Stomach (tissue), 9 donors: ENCODE data around the gene HNRNPR. TPM values are rescaled to one million over a fixed set of nuclear protein-coding genes. Genes with fewer than 3 reads are reported as not detected.
"Not testable (repeated sequence)": the region's sequence is repeated elsewhere in the genome, so short reads cannot be mapped to it uniquely, and the experiment has no call there.

Source experiments
- DNase-seq, 2 donors: peaks; one replicate each; pipeline versions ENCODE4 v3.0.0 to v3.0.0-alpha.2; 2013 to 2019
- H3K27ac ChIP-seq, 5 donors: fragments of 200-600 bp in 4 of 5; sonication (generic) in 4 of 5; one replicate each; pipeline ENCODE4 v1.5.1; 2013 to 2019; ENCODE audit warnings: mild to moderate bottlenecking in 1 of 5, moderate library complexity in 1 of 5
- H3K27me3 ChIP-seq, 3 donors: fragments of 200-600 bp; sonication (generic); one replicate each; pipeline ENCODE4 v1.5.1; 2017 to 2019; ENCODE audit warnings: mixed run types in 1 of 3
- H3K36me3 ChIP-seq, 4 donors: fragments of 200-600 bp; sonication (generic); 1 replicate in 3 of 4; 2 replicates in 1 of 4; pipeline ENCODE4 v1.5.1; 2016 to 2019
- H3K4me1 ChIP-seq, 4 donors: fragments of 200-600 bp; sonication (generic); one replicate each; pipeline ENCODE4 v1.5.1; 2016 to 2019
- H3K4me3 ChIP-seq, 4 donors: fragments of 200-600 bp; sonication (generic) in 3 of 4; one replicate each; pipeline ENCODE4 v1.5.1; 2016 to 2019; ENCODE audit warnings: mild to moderate bottlenecking in 1 of 4
- H3K9me3 ChIP-seq, 4 donors: fragments of 200-600 bp; sonication (generic); one replicate each; pipeline ENCODE4 v1.5.1; 2016 to 2019
- CTCF ChIP-seq, 7 experiments: fragments of 450-650 bp in 4 of 7; fragments of 200-600 bp in 3 of 7; sonication (generic) in 3 of 7; IDR thresholded peaks; one replicate each; pipeline ENCODE4 v1.5.1; 2016 to 2019; ENCODE audit warnings: antibody characterized with exemption in 7 of 7, control low read depth in 2 of 7, mild to moderate bottlenecking in 1 of 7
- EP300 ChIP-seq: sonication (generic); formaldehyde crosslinking; IDR thresholded peaks from one replicate; pipeline ENCODE4 v1.6.1; 2017; ENCODE audit warnings: antibody characterized with exemption
- POLR2A ChIP-seq, 4 donors: fragments of 450-650 bp; IDR thresholded peaks; one replicate each; pipeline ENCODE4 v1.6.1; 2016; ENCODE audit warnings: antibody characterized with exemption in 4 of 4, control low read depth in 2 of 4, mild to moderate bottlenecking in 1 of 4, moderate library complexity in 1 of 4
- POLR2AphosphoS5 ChIP-seq, 3 donors: sonication (generic); formaldehyde crosslinking; IDR thresholded peaks; one replicate each; pipeline ENCODE4 v1.6.1; 2016; ENCODE audit warnings: antibody characterized with exemption in 3 of 3
- WGBS, 5 donors: extraction: QIAGEN DNeasy Blood & Tissue Kit in 3 of 5; methylation state at CpG; one replicate each; pipeline versions ENCODE4 v1.1.5 to v1.1.7; 2013 to 2018; 5-methylcytosine and 5-hydroxymethylcytosine counted together
- intact Hi-C: fragments of 100-400 bp; cut with DNase I; formaldehyde crosslinking; loops from one replicate; pipeline ENCODE4 v1.15.1; 2023; ENCODE audit warnings: low total_unique reads
- polyA plus RNA-seq, 3 donors: library from polyadenylated mRNA; stranded (reverse); fragments of 200-250 nt; gene quantifications; one replicate each; pipeline ENCODE4 v1.2.3, GENCODE V29; 2013
- total RNA-seq, 5 donors: library from RNA; depleted of rRNA; stranded (reverse); fragments of >200 nt; gene quantifications; one replicate each; pipeline versions ENCODE4 v1.1.0 to v1.2.3, GENCODE V29; 2014 to 2016
- donor health status: healthy with polysubstance abuse.
- donor health status: Bipolar disorder and iron deficiency.
- donor health status: healthy.

Gene HNRNPR
- total and polyA plus RNA-seq, 8 donors = 27.8 to 182 (median 49.6) TPM

GRCh38 chr1:23383577-23384311 lies 39.7 kb upstream of the HNRNPR start:
- DNase-seq = no peak
- WGBS, 5 donors = 69 to 71% (median 69%) methylated on average over 8 of the region's 8 CpGs
- peak overlapping the region in 1 of 5 donors; percentile 40 for H3K27ac ChIP-seq

GRCh38 chr1:23381233-23381885 lies 37.3 kb upstream of the HNRNPR start:
- no peak overlapping the region for H3K27ac ChIP-seq
- WGBS, 5 donors = 82 to 90% (median 89%) methylated on average over 5 of the region's 5 CpGs
- H3K9me3 ChIP-seq = no peaks in the 10 kb centered on the region
- intact Hi-C loops = no loop called here
- TF ChIP-seq CTCF (IDR thresholded peaks at IDR 0.05) (no peak), POLR2AphosphoS5 (IDR thresholded peaks at IDR 0.05) (no peak), POLR2A (IDR thresholded peaks at IDR 0.05) (no peak), EP300 (no peak)
- no peak for DNase-seq
- peaks cover 10 to 29% (median 27%) of the 10 kb centered on the region in 4 donors for H3K4me1 ChIP-seq
- H3K27me3 ChIP-seq = no peaks in the 10 kb centered on the region
- H3K36me3 ChIP-seq = peaks cover 0 to 52% (median 43%) of the 10 kb centered on the region in 4 donors
- H3K4me3 ChIP-seq = no peak overlapping the region

More at GRCh38 chr1:23383577-23384311, 39.7 kb upstream of the HNRNPR start:
- Histone ChIP-seq H3K4me3 (no peak overlapping the region), H3K9me3 (no peaks in the 10 kb centered on the region), H3K36me3 (peaks cover 0 to 64% (median 56%) of the 10 kb centered on the region in 4 donors), H3K27me3 (no peaks in the 10 kb centered on the region), H3K4me1 (peaks cover 3 to 10% (median 9%) of the 10 kb centered on the region in 4 donors)
- no peak for TF ChIP-seq POLR2A (IDR thresholded peaks at IDR 0.05)
- TF ChIP-seq EP300 = no peak
- TF ChIP-seq CTCF (IDR thresholded peaks at IDR 0.05) = no peak
- no peak for TF ChIP-seq POLR2AphosphoS5 (IDR thresholded peaks at IDR 0.05)
- intact Hi-C loops = no loop called here

GRCh38 chr1:23380719-23381118 lies 36.6 kb upstream of the HNRNPR start:
- intact Hi-C loops = no loop called here
- Histone ChIP-seq H3K4me3 (no peak overlapping the region), H3K36me3 (peaks cover 0 to 45% (median 38%) of the 10 kb centered on the region in 4 donors), H3K27me3 (no peaks in the 10 kb centered on the region), H3K9me3 (no peaks in the 10 kb centered on the region), H3K27ac (peak overlapping the region in 1 of 5 donors; percentile 10), H3K4me1 (peaks cover 10 to 29% (median 27%) of the 10 kb centered on the region in 4 donors)
- no peak for DNase-seq
- TF ChIP-seq CTCF (IDR thresholded peaks at IDR 0.05) (no peak), POLR2A (IDR thresholded peaks at IDR 0.05) (no peak), POLR2AphosphoS5 (IDR thresholded peaks at IDR 0.05) (no peak), EP300 (no peak)
- WGBS, 5 donors = 48 to 57% (median 56%) methylated on average over 5 of the region's 5 CpGs

- Histone ChIP-seq H3K36me3 (peaks cover 0 to 40% (median 34%) of the 10 kb centered on the region in 4 donors), H3K27ac (peak overlapping the region in 2 of 5 donors; percentile 1 to 10), H3K4me1 (peaks cover 10 to 29% (median 27%) of the 10 kb centered on the region in 4 donors)
- H3K4me3 ChIP-seq, intact Hi-C loops, H3K27me3 ChIP-seq, DNase-seq, H3K9me3 ChIP-seq: not testable (repeated sequence)
- WGBS, 5 donors = 54 to 70% (median 61%) methylated on average over 4 of the region's 4 CpGs
Measured at GRCh38 chr1:23380236-23380635, 36.2 kb upstream of the HNRNPR start.
